ENCODE results near the gene CYBC1.
"Not testable (repeated sequence)": the region's sequence is repeated elsewhere in the genome, so short reads cannot be mapped to it uniquely, and the experiment has no call there.

The CYBC1 gene

DNA sequence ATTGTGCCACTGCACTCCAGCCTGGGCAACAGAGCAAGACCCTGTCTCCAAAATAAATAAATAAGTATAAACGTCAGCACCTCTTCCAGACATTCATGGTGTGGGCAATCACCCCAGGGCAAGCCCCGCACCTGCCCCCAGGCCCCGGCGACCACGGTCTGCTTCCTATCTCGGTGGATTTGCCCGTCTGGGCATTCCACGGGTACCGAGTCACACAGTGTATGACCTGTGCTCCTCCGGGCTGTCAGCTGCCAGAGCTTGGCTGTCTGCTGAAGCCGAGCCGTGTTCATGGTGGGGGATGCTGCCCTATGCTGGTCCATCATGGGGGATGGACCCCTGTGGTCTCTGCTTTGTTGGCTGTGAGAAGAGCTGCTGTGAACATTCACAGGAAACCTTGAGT, 15.4 kb downstream of the CYBC1 start:
- peak; percentile 53 for DNase-seq (ENCODE audit: low read depth, low spot score)

GRCh38 chr17:82434216-82434565, 16.4 kb downstream of the CYBC1 start:
- DNase-seq (ENCODE audit: low read depth, low spot score): no peak

GRCh38 chr17:82433560-82434215, 16.9 kb downstream of the CYBC1 start:
- DNase-seq (ENCODE audit: low read depth, low spot score): no peak

DNA sequence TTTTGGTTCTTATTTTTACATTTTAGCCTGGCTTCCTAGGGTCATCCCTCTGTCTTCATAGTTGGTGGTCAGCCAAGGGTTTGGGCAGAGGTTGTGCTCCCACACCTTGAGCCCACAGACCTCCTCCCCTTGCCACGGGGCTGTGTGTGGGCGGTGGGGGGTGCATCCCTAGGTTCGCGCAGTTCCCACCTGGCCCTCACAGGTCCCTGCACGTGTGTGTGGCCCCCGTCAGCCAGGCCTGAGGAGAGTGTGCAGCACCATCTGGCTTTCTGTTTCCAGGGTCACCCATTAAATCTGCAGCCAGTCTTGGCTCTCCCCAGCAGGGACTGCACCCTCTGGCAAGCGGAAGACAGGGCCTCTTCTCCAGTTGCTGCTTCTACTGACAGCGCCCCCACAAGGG, 18.5 kb downstream of the CYBC1 start:
- DNase-seq (ENCODE audit: low read depth, low spot score): no peak

DNA sequence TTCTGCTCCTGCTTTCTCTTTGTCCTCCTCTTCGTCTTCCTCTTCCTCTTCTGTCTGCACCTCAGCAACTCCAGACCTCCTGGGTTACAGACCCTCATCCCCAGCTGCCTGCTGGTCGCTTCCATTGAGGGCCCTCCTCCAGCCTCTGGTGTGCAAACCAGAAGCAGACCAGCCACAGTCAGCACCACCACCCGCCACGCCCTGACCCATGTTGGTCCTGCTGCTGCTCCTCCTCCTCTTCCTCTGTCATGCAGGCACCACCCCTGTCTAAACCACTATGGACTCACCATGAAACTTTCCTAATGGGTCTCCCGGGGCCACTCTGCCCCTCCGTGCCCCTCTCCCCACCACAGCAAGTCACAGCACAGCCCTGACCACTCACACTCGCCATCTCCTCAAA, 20.7 kb downstream of the CYBC1 start:
- DNase-seq (ENCODE audit: low read depth, low spot score): no peak

GRCh38 chr17:82428546-82428945, 22.0 kb downstream of the CYBC1 start:
- DNase-seq (ENCODE audit: low read depth, low spot score): no peak

- no peak for DNase-seq (ENCODE audit: low read depth, low spot score)
Observed at GRCh38 chr17:82424863-82425159, 25.7 kb downstream of the CYBC1 start.

DNA sequence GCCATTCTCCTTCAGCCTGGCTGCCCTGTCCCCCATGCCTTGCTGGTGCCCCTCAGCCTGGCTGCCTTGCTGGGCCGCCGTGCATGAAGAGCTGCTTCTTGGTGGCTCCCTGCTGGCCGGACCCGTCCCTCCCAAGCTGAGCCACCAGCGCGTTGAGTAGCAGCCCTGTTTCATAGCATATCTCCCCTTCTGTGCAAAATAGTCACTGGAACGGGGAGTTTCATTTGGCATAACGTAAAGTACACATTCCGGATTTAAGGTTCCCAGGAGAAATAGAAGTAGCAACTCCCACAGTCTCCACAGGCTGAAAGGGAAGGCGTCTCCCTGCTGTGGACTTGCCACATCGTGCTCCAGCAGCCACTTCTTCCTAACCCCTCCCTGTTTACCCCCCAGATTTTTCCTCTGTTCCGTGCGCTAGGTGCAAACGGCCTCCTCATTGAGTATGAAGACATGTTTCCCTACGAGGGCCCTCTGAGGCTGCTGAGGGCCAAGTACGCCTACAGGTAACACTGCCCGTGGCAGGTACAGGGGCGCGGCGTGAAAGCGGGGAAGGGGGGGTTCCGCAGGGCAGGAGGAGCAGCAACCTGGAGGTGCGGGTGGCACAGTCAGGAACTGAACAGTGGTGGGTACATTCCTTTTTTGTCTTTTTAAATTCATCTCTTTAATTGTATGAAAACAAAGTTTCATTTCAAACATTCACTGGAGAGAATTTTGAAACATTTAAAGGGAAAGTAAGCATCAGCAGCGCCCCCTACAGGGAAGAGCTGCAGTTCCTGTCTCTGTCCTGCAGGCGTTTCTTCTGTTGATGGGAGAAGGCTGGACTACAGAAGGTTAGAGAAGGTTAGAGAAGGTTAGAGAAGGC, 26.3 kb downstream of the CYBC1 start:
- peak; percentile 36 for DNase-seq (ENCODE audit: low read depth, low spot score)

DNA sequence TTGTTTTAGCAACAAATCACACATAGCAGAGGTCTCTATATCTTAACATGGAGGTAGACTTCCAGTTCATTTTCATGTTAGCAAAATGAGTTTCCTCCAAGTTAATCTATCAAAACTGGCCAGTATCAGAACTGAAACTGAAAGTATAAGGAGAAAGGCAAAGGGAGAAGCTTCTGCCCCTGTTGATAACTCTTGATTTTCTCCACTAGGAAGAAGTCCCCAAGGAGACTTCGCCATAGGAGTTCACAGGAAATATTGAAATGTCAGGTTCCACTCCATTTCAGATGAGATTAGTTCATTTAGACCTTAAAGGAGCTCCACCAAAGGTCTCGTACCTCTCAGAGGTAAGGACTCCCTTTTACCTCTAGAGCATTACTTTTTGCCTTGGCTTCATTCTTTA, 31.0 kb downstream of the CYBC1 start:
- DNase-seq (ENCODE audit: low read depth, low spot score): no peak

DNA sequence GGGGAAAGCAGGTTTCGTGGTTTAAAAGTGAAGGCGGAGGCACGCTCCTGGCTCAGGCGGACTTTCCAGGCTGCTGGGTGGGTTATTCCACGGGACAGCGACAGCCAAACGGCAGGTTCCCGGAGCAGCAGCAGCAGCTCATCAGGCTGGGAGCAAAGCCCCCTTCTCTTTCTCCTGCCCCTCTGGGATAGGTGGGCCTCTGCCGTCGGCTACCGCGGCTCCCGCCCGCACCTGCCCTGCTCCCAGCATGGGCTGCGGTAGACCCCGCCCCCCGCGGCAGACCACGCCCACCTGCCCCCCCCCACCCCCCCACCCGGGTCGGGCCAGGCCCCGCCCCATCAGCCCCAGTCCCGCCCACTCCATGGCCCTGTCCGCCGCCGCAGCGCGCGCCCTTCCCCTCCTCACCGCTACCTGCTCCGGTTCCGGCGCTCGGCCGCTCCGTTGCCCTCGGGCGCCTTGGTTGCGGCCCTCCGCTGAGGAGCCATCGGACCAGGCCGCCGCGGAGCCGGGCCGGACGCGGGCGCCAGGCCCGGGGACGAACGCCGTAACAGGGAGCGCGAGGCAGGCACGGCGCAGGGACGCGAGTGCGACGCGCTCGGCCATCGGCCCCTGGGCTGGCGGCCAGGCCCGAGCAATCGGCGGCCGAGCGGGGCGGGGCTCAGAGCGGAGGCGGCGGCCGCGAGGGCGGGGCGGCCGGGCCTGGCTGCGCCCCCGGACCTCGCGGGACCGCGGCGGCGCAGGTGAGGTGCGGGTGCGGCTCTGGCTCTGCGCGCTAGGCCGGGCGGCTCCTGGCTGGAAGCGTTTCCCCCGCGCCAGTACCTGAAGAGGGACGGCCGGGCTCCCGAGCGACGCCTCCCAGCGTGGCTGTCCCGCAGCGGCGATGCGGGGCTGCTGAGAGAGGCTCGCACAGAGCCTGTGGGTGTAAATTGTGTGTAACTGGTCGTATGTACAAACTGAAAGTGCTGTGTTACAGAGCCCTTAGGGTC, 32.3 kb downstream of the CYBC1 start, which contains the start of the genes HEXD and OGFOD3:
HEXD (plus strand) TSS at position 347 of the 986 bp plus-strand sequence. CDS start 1,453 bp downstream, outside the sequence.
OGFOD3 (minus strand) TSS at position 586 of the 986 bp plus-strand sequence; CDS start at position 485, 101 bp downstream.
- DNase-seq (ENCODE audit: low read depth, low spot score): peak; percentile 97

DNA sequence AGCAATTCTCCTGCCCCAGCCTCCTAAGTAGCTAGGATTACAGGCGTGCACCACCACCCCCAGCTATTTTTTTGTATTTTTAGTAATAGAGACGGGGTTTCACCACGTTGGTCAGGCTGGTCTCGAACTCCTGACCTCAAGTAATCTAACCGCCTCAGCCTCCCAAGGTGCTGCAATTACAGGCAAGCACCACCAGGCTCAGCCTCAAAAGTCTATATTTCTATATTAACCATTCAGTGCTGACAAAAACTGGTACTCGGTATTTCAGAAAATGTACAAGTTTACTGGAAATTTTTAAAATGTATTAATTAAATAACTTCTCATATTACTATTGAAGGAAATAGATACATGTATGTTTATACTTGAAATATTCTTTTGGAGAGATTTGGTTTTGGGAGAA, 33.8 kb downstream of the CYBC1 start:
- no peak for DNase-seq (ENCODE audit: low read depth, low spot score)

GRCh38 chr17:82416264-82416663, 34.3 kb downstream of the CYBC1 start:
- DNase-seq (ENCODE audit: low read depth, low spot score): no peak

DNA sequence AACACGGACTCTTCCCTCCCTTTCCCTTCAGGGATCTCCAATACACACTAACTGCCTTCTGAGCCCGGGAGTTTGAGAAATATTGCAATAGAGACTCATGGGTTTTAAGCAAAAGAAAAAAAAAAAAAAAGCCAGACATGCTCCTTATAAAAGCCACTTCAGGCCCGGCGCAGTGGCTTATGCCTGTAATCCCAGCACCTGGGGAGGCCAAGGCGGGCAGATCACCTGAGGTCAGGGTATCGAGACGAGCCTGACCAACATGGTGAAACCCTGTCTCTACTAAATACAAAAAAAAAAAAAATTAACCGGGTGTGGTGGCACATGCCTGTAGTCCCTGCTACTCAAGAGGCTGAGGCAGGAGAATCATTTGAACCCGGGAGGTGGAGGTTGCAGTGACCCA, 34.8 kb downstream of the CYBC1 start:
- DNase-seq (ENCODE audit: low read depth, low spot score): no peak

- no peak for DNase-seq (ENCODE audit: low read depth, low spot score)
Observed at GRCh38 chr17:82415336-82415735, 35.2 kb downstream of the CYBC1 start.

- DNase-seq (ENCODE audit: low read depth, low spot score): peak; percentile 86
Observed at GRCh38 chr17:82414548-82415281, 35.8 kb downstream of the CYBC1 start.

DNA sequence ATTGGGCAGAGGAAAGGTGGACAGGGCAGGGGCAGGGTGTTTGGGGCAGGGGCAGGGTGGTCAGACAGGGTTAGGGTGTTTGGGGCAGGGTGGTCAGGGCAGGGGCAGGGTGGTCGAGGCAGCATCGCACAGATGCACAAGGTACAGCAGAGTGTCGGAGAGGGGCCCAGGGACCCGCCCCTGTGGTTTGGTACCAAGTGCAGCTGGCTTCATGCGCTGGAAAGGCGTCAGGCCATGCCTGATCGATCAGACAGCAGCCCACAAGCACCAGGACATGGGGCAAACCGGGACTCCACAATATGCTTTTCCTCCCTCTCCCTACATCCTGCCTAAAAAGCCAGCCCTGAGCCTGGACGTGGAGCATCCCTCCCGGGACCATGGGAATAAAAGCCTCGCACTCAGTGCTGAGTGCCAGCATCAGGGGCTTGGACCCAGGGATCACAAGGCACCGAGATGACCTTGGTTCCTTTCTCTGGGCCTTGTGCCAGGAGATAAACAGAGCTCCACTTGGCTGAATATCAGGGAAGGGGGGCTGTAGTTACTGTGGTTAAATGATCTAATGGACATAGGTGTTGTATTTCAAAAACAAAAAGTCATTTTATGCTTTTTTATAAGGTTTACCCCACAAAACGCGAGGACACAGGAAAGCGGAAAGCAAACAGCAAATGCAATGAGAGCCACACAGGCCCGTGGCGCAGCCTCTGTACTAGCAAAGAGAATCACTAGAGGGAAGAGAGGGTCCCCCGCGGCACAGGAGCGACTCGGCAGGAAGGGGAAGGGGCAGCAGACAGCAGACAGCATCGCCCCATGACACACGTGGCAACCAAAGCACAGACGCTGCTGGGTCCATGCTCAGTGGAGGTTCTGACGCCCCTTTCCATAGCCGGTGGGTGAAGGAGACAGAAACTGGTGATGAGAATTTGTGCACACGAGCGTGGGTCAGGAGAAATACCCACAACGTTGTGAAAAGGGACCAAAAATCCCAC, 37.7 kb downstream of the CYBC1 start:
- DNase-seq (ENCODE audit: low read depth, low spot score): no peak

DNA sequence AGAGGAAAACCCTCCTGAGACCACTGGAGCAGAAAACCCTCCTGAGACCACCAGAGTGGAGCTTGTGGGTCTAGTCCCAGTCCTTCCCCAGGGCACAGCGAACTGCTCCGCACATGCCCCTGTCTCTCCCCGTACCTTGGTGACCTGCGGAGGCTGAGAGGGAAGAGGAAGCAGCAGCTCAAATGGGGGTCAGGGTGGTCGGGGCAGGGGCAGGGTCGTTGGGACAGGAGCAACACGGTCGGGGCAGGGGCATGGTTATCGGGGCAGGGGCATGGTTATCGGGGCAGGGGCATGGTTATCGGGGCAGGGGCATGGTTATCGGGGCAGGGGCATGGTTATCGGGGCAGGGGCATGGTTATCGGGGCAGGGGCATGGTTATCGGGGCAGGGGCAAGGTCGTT, 38.5 kb downstream of the CYBC1 start:
- DNase-seq (ENCODE audit: low read depth, low spot score): not testable (repeated sequence)

GRCh38 chr17:82411396-82412053, 39.0 kb downstream of the CYBC1 start:
- no peak for DNase-seq (ENCODE audit: low read depth, low spot score)

GRCh38 chr17:82410014-82410716, 40.4 kb downstream of the CYBC1 start:
- no peak for DNase-seq (ENCODE audit: low read depth, low spot score)

Measured in astrocyte of the hippocampus (primary cell).